Ishikawa (cell line): ENCODE results near the gene SYT8.

Source experiments
- CREB1 ChIP-seq: IDR thresholded peaks from 2 replicates; pipeline ENCODE4 v1.6.1; 2012; ENCODE audit warnings: low read depth
- EGR1 ChIP-seq: IDR thresholded peaks from 2 replicates; pipeline ENCODE4 v1.6.1; 2012
- EP300 ChIP-seq: IDR thresholded peaks from 2 replicates; pipeline ENCODE4 v1.6.1; 2012; ENCODE audit warnings: borderline replicate concordance
- RAD21 ChIP-seq: IDR thresholded peaks from 2 replicates; pipeline ENCODE4 v1.6.1; 2012; ENCODE audit warnings: low read depth
- REST ChIP-seq: IDR thresholded peaks from 2 replicates; pipeline ENCODE4 v1.6.1; 2012; ENCODE audit warnings: low read depth, mild to moderate bottlenecking
- TAF1 ChIP-seq: IDR thresholded peaks from 2 replicates; pipeline ENCODE4 v1.6.1; 2012; ENCODE audit warnings: low read depth, mild to moderate bottlenecking
- USF1 ChIP-seq: IDR thresholded peaks from 2 replicates; pipeline ENCODE4 v1.6.1; 2012
- YY1 ChIP-seq: IDR thresholded peaks from 2 replicates; pipeline ENCODE4 v1.6.1; 2012; ENCODE audit warnings: low read depth

- TF ChIP-seq YY1 (no peak), RAD21 (no peak), USF1 (no peak), CREB1 (no peak), EGR1 (no peak), REST (no peak), TAF1 (no peak), EP300 (no peak)
These were observed 45.3 kb downstream of the SYT8 start for GRCh38 chr11:1879941-1880720.
